Chondrocyte (in vitro differentiated cells): Measurements from ENCODE around the gene LTBP3. TPM values are rescaled to one million over a fixed set of nuclear protein-coding genes. Genes with fewer than 3 reads are reported as not detected.

ENCODE experiments used
- DNase-seq: peaks from one replicate; pipeline ENCODE4 v3.0.0; 2021; ENCODE audit warnings: mixed read lengths, low spot score
- H3K27ac Mint-ChIP-seq: one replicate; pipeline ENCODE4 v1.8.0; 2021; ENCODE audit warnings: mild to moderate bottlenecking, moderate library complexity, mixed read lengths; ENCODE audit not compliant: unreplicated experiment
- H3K27me3 Mint-ChIP-seq: 2 replicates; pipeline ENCODE4 v1.8.0; 2021; ENCODE audit warnings: low read depth, mixed read lengths
- H3K36me3 Mint-ChIP-seq: 2 replicates; pipeline ENCODE4 v1.8.0; 2021; ENCODE audit warnings: low read depth, mixed read lengths
- H3K4me1 Mint-ChIP-seq: 2 replicates; pipeline ENCODE4 v1.8.0; 2021; ENCODE audit warnings: low read depth, mild to moderate bottlenecking, mixed read lengths
- H3K4me3 Mint-ChIP-seq: one replicate; pipeline ENCODE4 v1.8.0; 2021; ENCODE audit warnings: mild to moderate bottlenecking, moderate library complexity, mixed read lengths; ENCODE audit not compliant: unreplicated experiment
- H3K9me3 Mint-ChIP-seq: 2 replicates; pipeline ENCODE4 v1.8.0; 2021; ENCODE audit warnings: low read depth, mixed read lengths
- CTCF ChIP-seq: fragments of 200-600 bp; sonication (generic); IDR thresholded peaks from 2 replicates; pipeline ENCODE4 v1.5.0; 2021; ENCODE audit warnings: antibody characterized with exemption, mild to moderate bottlenecking, moderate library complexity
- total RNA-seq: library from RNA; stranded (reverse); gene quantifications from 3 replicates; pipeline ENCODE4 v1.2.1, GENCODE V29; 2021

Gene LTBP3
- total RNA-seq, 1 donor from 2014 or later = 271 TPM

- no peaks in the 10 kb centered on the region for H3K36me3 Mint-ChIP-seq
- DNase-seq = no peak
- H3K4me3 Mint-ChIP-seq = no peak overlapping the region
- no peaks in the 10 kb centered on the region for H3K27me3 Mint-ChIP-seq
- no peak overlapping the region for H3K27ac Mint-ChIP-seq
- no peak for TF ChIP-seq CTCF
- H3K9me3 Mint-ChIP-seq = no peaks in the 10 kb centered on the region
- H3K4me1 Mint-ChIP-seq = peaks cover 52% of the 10 kb centered on the region
These were observed 4.6 kb upstream of the LTBP3 start for GRCh38 chr11:65562788-65563187.

- H3K9me3 Mint-ChIP-seq = no peaks in the 10 kb centered on the region
- no peak overlapping the region for H3K4me3 Mint-ChIP-seq
- no peaks in the 10 kb centered on the region for H3K27me3 Mint-ChIP-seq
- no peak for DNase-seq
- peaks cover 57% of the 10 kb centered on the region for H3K4me1 Mint-ChIP-seq
- H3K36me3 Mint-ChIP-seq = no peaks in the 10 kb centered on the region
- TF ChIP-seq CTCF = no peak
- H3K27ac Mint-ChIP-seq = peak overlapping the region; percentile 71
These were observed 3.9 kb upstream of the LTBP3 start for GRCh38 chr11:65562020-65562419.

- Mint-ChIP-seq H3K4me3 (peak overlapping the region; percentile 26), H3K27ac (peak overlapping the region; percentile 93), H3K4me1 (peaks cover 57% of the 10 kb centered on the region), H3K9me3 (no peaks in the 10 kb centered on the region), H3K27me3 (no peaks in the 10 kb centered on the region), H3K36me3 (no peaks in the 10 kb centered on the region)
- DNase-seq = peak; percentile 78
- TF ChIP-seq CTCF = no peak
These were observed 2.6 kb upstream of the LTBP3 start for GRCh38 chr11:65560555-65561418.

- DNase-seq = no peak
- peak overlapping the region; percentile 93 for H3K27ac Mint-ChIP-seq
- no peak for TF ChIP-seq CTCF
- no peaks in the 10 kb centered on the region for H3K36me3 Mint-ChIP-seq
- H3K4me3 Mint-ChIP-seq = peak overlapping the region; percentile 1
- no peaks in the 10 kb centered on the region for H3K27me3 Mint-ChIP-seq
- peaks cover 60% of the 10 kb centered on the region for H3K4me1 Mint-ChIP-seq
- H3K9me3 Mint-ChIP-seq = no peaks in the 10 kb centered on the region
These were observed 1.9 kb upstream of the LTBP3 start for GRCh38 chr11:65559951-65560537.

GRCh38 chr11:65559535-65559934, 1.4 kb upstream of the LTBP3 start:
- peak overlapping the region; percentile 93 for H3K27ac Mint-ChIP-seq
- no peaks in the 10 kb centered on the region for H3K36me3 Mint-ChIP-seq
- H3K4me3 Mint-ChIP-seq = peak overlapping the region; percentile 38
- H3K27me3 Mint-ChIP-seq = no peaks in the 10 kb centered on the region
- no peak for DNase-seq
- H3K9me3 Mint-ChIP-seq = no peaks in the 10 kb centered on the region
- TF ChIP-seq CTCF = no peak
- H3K4me1 Mint-ChIP-seq = peaks cover 65% of the 10 kb centered on the region
